Stimulated activated CD4-positive, alpha-beta T cell treated with anti-CD3 and anti-CD28 coated beads, Interleukin-1b, Interleukin-23, amount 100 ng/mL, for 48 hours (primary cell): ENCODE measurements around the gene ADIG.

Source experiments
- DNase-seq: peaks from one replicate; pipeline ENCODE4 v3.0.0-alpha.2; 2020

ADIG gene

DNA sequence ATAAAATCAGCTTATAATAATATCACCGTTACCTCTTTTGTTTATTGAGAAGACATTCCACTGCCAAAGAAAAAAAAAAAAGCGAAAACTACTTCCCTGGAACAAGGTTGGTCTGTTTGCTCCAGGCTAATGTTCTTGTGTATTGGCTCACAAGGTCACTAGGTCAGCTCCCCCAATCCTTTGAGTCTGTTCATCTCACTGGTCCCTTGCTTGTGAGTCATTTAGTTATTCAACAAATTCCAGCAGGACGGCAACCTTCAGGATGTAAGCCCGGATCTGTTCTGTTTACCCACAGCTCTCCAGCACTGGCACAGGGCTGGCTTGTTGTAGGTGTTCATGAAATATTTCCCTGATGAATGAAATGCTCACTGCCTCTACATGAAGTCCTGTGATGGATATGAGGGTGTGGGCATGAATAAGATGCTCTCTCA lies 23.9 kb downstream of the ADIG start:
- DNase-seq: no peak

- no peak for DNase-seq
Measured at GRCh38 chr20:38607351-38607750, 26.4 kb downstream of the ADIG start.

- DNase-seq: no peak
Measured at GRCh38 chr20:38608188-38608587, 27.2 kb downstream of the ADIG start.

DNA sequence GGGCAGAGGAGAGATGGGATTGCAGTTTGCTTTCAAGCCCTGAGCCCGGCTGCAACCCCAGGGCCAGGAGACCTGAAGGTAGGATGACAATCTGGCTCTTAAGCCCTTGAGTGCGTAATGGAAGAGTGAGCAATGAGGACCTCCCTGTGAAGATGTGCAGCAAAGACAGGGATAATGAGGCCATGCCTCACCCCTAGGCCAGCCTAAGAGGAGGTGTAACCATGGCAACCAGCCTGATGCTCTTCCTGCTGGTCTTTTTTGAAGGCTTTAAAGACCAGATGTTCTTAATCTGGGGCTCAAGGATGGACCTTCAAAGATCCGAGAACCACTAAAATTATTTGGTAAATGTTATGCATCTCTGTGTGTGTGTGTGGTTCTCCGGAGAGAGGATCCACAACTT lies 28.8 kb downstream of the ADIG start:
- no peak for DNase-seq

DNA sequence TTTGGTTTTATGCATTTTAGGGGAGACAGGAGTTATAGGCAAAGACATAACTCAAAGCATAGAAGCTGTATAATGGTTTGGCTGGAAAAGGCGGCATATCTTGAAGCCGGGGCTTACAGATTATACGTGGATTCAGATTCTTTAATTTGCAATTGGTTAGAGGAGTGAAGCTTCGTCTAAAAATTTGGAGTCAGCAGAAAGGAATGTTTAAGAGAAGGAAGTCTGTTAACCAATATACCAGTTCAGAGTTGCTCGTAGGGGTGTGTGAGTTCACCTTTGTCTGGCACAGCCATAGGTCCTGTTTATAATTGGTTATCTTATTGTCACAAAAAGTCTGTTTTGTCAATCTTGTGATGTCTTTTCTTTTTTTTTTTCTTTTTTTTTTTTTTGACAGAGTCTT lies 29.5 kb downstream of the ADIG start:
- no peak for DNase-seq

DNA sequence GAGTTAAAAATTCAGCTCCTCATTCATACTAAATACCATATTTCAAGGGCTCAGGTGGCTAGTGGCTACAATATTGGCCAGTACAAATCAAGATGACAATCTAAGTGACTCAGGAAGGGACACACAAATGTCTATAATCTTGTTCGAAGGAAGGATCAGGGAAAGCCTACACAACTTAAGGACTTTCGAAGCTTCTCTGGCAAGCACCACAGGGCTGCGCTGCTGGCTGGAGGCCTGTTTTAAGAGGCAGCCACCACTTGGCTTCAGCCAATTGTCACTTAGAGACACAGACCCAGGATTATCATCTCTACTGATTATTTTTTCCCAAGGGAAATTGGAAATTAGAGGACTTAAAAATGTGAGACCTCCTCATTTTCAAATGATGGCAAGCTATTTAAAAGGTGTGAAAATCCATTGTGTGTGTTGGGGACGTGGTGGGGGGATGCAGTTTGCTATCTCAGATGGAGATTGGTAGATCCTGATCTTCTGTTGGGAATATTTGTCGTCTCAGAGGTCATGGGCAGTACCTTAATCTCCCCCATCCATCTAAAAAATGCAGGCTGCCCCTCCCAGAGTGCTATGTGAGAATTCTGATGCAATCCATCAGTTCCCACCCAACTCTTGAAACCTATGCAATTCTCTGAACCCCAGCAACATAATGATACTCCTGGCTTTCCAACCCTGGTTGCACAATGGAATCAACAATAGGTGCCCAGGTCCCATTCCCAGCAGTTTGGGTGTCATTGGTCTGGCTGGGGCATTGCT lies 31.9 kb downstream of the ADIG start:
- DNase-seq: no peak

- DNase-seq: no peak
Measured at GRCh38 chr20:38615283-38615682, 34.3 kb downstream of the ADIG start.

- no peak for DNase-seq
Measured at GRCh38 chr20:38616457-38616856, 35.5 kb downstream of the ADIG start.

- DNase-seq: no peak
Measured at GRCh38 chr20:38617011-38617829, 36.2 kb downstream of the ADIG start.

DNA sequence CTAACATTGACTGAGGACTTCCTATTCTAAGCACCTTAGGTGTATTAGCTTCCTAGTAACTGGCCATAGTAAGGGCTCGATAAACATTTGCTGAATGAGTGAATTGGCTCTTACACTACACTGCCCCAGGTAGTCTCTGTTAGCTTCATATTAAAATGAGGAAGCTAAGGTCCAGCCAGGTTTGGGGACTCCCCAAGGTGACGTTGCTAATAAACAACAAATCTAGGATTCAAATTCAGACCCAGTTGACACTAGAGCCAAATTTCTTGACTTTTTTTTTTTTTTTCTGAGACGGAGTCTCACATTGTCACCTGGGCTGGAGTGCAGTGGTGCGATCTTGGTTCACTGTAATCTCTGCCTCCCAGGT lies 36.8 kb downstream of the ADIG start:
- DNase-seq: no peak

DNA sequence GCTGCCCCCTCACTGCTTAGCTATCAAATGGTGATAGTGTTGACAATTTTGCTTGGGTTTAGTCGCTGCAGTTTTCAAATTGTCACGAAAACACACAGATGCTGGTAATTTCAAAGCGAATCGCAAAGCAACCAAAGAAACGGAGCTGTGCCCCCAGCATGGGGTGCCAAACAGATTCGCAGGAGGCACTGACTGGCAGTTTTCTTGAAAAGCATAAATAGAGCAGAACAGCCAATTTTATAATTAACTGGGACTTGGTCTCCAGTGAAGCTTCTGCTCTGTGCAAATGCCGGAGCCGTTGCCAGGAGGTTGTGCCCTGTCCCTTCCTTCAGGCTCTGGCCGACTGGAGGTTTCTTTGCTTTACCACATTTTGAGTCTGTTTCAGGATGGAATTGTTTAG lies 39.4 kb downstream of the ADIG start:
- no peak for DNase-seq

GRCh38 chr20:38623061-38623460 lies 42.1 kb downstream of the ADIG start:
- no peak for DNase-seq

GRCh38 chr20:38624084-38624483 lies 43.1 kb downstream of the ADIG start:
- no peak for DNase-seq

GRCh38 chr20:38625896-38626295 lies 44.9 kb downstream of the ADIG start:
- no peak for DNase-seq

- no peak for DNase-seq
Measured at GRCh38 chr20:38626921-38627659, 46.1 kb downstream of the ADIG start.

- DNase-seq: no peak
Measured at GRCh38 chr20:38628580-38629470, 47.8 kb downstream of the ADIG start.

DNA sequence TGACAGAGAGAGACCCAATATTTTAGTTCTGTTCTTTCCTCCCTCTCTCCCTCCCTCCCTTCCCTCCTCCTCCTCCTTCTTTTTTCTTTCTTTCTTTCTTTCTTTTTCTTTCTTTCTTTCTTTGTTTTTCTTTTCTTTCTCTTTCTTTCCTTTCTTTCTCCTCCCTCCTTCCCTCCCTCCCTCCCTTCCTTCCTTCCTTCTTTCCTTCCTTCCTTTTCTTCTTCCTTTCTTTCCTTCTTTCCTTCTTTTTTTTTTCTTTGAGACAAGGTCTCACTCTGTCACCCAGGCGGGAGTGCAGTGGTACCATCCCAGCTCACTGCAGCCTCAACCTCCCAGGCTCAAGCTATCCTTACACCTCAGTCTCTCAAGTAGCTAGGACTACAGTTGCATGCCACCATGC lies 49.0 kb downstream of the ADIG start:
- DNase-seq: no peak

- no peak for DNase-seq
Measured at GRCh38 chr20:38630727-38631126, 49.7 kb downstream of the ADIG start.

- no peak for DNase-seq
Measured at GRCh38 chr20:38631155-38632022, 50.4 kb downstream of the ADIG start.

DNA sequence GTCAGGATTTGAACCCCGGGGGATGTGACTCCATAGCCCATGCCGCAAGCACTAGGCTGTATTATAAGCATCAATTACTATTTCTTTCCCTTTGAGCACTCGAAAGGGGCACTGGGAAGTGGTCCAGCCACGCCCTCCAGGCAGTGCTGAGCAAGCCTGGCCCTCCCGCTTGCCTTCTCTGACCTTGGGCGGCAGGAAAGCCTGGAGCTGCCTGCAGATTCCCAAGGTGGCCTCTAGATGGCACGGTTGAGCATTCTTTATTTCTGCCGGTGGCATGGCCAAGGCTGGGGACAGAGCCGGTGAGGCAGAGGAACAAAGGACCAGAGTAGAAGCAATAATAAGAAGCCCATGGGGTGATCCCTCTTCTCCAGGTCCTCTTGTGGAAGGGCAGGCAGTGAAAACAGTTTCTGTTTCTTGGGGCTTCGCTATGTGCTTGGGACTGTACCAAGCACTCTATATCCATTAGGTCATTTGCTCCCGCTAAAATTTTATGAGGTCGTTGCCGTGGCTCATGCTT lies 52.6 kb downstream of the ADIG start:
- peak; percentile 58 for DNase-seq

GRCh38 chr20:38635721-38636288 lies 54.8 kb downstream of the ADIG start:
- no peak for DNase-seq
